Rectal smooth muscle tissue (tissue), 1 donor: ENCODE measurements around the gene ANKRD28.
"Not testable (repeated sequence)": the region's sequence is repeated elsewhere in the genome, so short reads cannot be mapped to it uniquely, and the experiment has no call there.

Experiments used
- H3K27ac ChIP-seq: one replicate; pipeline ENCODE4 v1.7.0; 2013; ENCODE audit warnings: low read depth, low read length, inconsistent platforms
- H3K27me3 ChIP-seq: one replicate; pipeline ENCODE4 v1.7.0; 2013; ENCODE audit warnings: low read length; ENCODE audit not compliant: control insufficient read depth, insufficient read depth
- H3K36me3 ChIP-seq: one replicate; pipeline ENCODE4 v1.7.0; 2013; ENCODE audit warnings: low read length; ENCODE audit not compliant: control insufficient read depth, insufficient read depth
- H3K4me1 ChIP-seq: one replicate; pipeline ENCODE4 v1.7.0; 2013; ENCODE audit warnings: low read length; ENCODE audit not compliant: control insufficient read depth, insufficient read depth
- H3K4me3 ChIP-seq: one replicate; pipeline ENCODE4 v1.7.0; 2013; ENCODE audit warnings: low read length
- H3K9ac ChIP-seq: one replicate; pipeline ENCODE4 v1.7.0; 2013; ENCODE audit warnings: low read length

ANKRD28 gene

DNA sequence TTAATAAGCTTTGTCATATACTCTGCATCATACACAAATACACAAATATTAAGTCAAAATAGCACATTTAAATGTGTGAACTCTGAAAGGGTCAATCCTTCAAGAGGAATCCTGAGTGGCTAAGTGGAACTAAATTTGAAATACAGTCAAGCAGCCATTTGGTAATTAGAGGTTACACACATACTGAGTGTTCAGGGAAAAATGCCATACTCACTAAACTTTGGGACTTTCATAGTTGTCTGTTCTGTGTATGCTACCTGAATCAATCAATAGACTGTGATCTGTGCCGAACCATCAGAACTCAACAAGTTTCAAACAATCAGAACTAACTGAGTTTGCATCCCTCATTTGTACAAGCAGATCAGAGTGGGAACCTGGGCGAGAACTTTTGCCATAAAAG lies 15.3 kb downstream of the ANKRD28 start:
- Histone ChIP-seq H3K27me3 (no peaks in the 10 kb centered on the region), H3K9ac (no peak overlapping the region), H3K4me1 (peaks cover 12% of the 10 kb centered on the region), H3K27ac (no peak overlapping the region), H3K4me3 (peak overlapping the region; percentile 3), H3K36me3 (no peaks in the 10 kb centered on the region)

DNA sequence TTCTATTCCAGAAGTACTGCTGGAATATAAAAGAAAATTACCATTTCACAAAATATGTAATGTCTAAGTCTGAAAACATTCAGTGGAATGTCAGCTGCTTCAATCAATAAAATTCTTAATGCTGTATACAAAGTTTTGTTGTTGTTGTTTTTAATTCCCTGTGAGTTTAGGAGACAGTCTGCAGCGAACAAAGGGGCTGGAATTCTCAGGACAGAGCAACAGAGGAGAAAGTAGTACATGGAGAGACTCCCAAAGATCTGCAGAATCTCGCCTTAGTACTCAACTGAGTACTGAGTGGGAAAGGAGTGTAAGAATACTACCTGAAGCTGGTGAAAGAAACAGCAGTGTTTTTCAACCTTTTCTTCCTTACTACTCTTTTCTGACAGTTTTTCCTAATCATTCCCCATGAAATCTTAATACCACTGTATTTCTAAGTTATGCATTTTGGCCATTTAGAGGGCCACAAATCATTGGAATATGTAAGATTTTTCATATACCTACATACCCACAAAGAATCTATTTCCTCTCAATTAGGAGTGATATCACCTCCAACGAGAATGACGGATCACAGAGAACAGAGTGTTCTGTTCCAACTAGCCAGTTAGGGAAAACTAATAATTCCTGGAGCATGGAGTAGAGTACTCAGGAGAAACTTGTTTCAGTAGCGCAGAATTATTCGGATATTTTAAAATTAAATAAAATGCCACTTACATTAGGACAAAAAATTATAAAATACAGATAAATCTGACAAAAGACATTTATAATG lies 16.0 kb downstream of the ANKRD28 start:
- Histone ChIP-seq H3K27ac (no peak overlapping the region), H3K9ac (no peak overlapping the region), H3K27me3 (no peaks in the 10 kb centered on the region), H3K4me1 (peaks cover 10% of the 10 kb centered on the region), H3K36me3 (no peaks in the 10 kb centered on the region), H3K4me3 (no peak overlapping the region)

DNA sequence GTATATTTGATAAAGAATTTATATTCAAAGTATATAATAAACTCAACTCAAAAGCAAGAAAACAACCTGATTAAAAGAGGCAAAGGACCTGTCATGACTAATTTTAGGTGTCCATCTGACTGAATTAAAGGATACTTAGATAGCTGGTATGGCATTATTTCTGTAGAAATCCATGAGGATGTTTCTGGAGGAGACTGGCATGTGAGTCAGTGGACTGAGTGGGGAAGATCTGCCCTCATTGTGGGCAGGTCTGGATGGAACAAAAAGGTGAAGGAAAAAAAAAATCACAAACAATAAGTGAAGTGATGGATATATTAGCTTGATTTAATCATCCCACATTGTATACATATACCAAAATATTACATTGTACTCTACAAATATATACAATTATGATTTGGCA lies 16.6 kb downstream of the ANKRD28 start:
- Histone ChIP-seq H3K4me3 (no peak overlapping the region), H3K4me1 (peaks cover 10% of the 10 kb centered on the region), H3K27ac (peak overlapping the region; percentile 22)

GRCh38 chr3:15779111-15779510 lies 18.7 kb downstream of the ANKRD28 start:
- no peak overlapping the region for H3K27ac ChIP-seq
- H3K9ac ChIP-seq: no peak overlapping the region
- no peaks in the 10 kb centered on the region for H3K36me3 ChIP-seq

More for the DNA sequence above, 16.6 kb downstream of the ANKRD28 start:
- no peak overlapping the region for H3K9ac ChIP-seq
- no peaks in the 10 kb centered on the region for H3K27me3 ChIP-seq
- H3K36me3 ChIP-seq: no peaks in the 10 kb centered on the region

DNA sequence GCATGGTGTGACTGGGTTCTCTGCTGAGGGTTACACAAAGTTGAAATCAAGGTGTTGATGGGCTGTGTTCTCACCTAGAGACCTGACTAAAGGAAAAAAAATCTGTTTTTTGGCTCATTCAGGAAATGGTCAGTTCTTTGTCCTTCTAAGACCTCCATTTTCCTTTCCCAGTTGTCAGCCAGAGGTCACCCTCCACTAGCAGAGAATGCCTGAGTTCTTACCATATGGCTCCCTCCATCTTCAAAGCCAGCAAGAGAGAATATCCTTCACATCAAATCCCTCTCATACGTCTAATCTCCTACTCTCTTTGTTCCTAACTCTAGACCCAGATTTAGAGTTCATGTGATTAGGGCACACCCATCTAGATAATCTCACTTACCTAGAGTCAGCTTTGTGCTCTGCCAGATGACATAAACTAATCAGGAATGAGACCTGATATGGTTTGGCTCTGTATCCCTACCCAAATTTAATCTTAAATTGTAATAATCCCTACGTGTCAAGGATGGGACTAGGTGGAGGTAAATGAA lies 19.4 kb downstream of the ANKRD28 start:
- H3K27me3 ChIP-seq: no peaks in the 10 kb centered on the region
- H3K4me1 ChIP-seq: peaks cover 6% of the 10 kb centered on the region
- no peak overlapping the region for H3K4me3 ChIP-seq
- H3K36me3 ChIP-seq: no peaks in the 10 kb centered on the region
- H3K27ac ChIP-seq: no peak overlapping the region
- no peak overlapping the region for H3K9ac ChIP-seq

More at GRCh38 chr3:15779111-15779510, 18.7 kb downstream of the ANKRD28 start:
- H3K4me1 ChIP-seq: peaks cover 8% of the 10 kb centered on the region
- no peak overlapping the region for H3K4me3 ChIP-seq
- no peaks in the 10 kb centered on the region for H3K27me3 ChIP-seq

GRCh38 chr3:15774931-15775560 lies 22.7 kb downstream of the ANKRD28 start:
- not testable (repeated sequence) for H3K36me3 ChIP-seq, H3K27me3 ChIP-seq, H3K27ac ChIP-seq, H3K4me1 ChIP-seq, H3K9ac ChIP-seq, H3K4me3 ChIP-seq

- Histone ChIP-seq H3K4me1 (peaks cover 9% of the 10 kb centered on the region), H3K4me3 (no peak overlapping the region), H3K9ac (no peak overlapping the region), H3K27ac (no peak overlapping the region), H3K36me3 (no peaks in the 10 kb centered on the region), H3K27me3 (no peaks in the 10 kb centered on the region)
Measured at GRCh38 chr3:15771444-15771843, 26.3 kb downstream of the ANKRD28 start.

- Histone ChIP-seq H3K36me3 (no peaks in the 10 kb centered on the region), H3K27me3 (no peaks in the 10 kb centered on the region), H3K4me3 (no peak overlapping the region), H3K9ac (no peak overlapping the region), H3K27ac (no peak overlapping the region), H3K4me1 (peaks cover 9% of the 10 kb centered on the region)
Measured at GRCh38 chr3:15769256-15769915, 28.4 kb downstream of the ANKRD28 start.

DNA sequence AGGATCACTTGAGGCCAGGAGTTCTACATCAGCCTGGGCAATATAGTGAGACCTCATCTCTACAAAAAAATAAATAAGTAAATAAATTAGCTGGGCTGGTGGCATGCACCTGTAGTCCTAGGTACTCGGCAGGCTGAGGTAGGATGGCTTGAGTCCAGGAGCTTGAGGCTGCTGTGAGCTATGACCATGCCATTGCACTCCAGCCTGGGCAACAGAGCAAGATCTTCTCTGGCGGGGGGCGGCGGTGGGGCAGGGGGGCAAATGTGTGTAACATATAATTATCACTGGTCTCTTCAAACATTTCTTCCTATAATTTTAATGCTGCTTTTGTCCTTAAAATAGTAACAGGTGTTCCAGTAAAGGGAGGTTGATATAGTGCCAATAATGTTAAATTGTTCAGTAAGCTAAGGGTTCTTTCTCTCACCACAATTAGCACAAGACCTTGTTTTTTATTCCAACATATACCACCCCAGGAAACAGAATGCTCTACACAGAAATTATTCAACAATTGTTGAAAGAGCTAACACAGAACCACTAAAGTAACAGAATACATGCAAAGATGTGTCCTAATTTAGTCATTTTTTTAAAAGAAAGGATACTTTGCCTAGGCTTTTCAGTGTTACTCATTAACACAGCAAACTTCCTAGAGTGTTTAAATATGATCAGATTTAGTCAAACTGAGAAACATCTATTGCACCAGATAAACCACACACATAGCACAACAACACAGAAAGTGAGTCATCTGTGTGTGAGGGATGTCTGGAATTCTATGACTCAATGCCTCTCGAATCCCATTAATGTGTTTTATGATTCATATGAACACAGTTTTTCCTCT lies 29.1 kb downstream of the ANKRD28 start:
- Histone ChIP-seq H3K9ac (no peak overlapping the region), H3K27me3 (no peaks in the 10 kb centered on the region), H3K4me3 (no peak overlapping the region), H3K27ac (peak overlapping the region; percentile 65), H3K4me1 (peaks cover 9% of the 10 kb centered on the region), H3K36me3 (no peaks in the 10 kb centered on the region)

- H3K4me1 ChIP-seq: peaks cover 9% of the 10 kb centered on the region
- no peak overlapping the region for H3K27ac ChIP-seq
- no peak overlapping the region for H3K9ac ChIP-seq
- no peaks in the 10 kb centered on the region for H3K36me3 ChIP-seq
- no peaks in the 10 kb centered on the region for H3K27me3 ChIP-seq
- no peak overlapping the region for H3K4me3 ChIP-seq
Measured at GRCh38 chr3:15766406-15766805, 31.4 kb downstream of the ANKRD28 start.

GRCh38 chr3:15758295-15758694 lies 39.5 kb downstream of the ANKRD28 start:
- Histone ChIP-seq H3K4me1 (peaks cover 4% of the 10 kb centered on the region), H3K9ac (no peak overlapping the region), H3K27ac (peak overlapping the region; percentile 62), H3K4me3 (no peak overlapping the region), H3K36me3 (no peaks in the 10 kb centered on the region), H3K27me3 (no peaks in the 10 kb centered on the region)

- no peaks in the 10 kb centered on the region for H3K36me3 ChIP-seq
- no peak overlapping the region for H3K4me3 ChIP-seq
- no peak overlapping the region for H3K9ac ChIP-seq
- peaks cover 8% of the 10 kb centered on the region for H3K4me1 ChIP-seq
- peak overlapping the region; percentile 62 for H3K27ac ChIP-seq
- H3K27me3 ChIP-seq: no peaks in the 10 kb centered on the region
Measured at GRCh38 chr3:15757824-15758223, 40.0 kb downstream of the ANKRD28 start.
